ENCODE measurements around the gene PTPRG.

GRCh38 chr3:61872077-61872706, 310.8 kb downstream of the PTPRG start:
- TF ChIP-seq POLR2A (IDR thresholded peaks at IDR 0.05; ENCODE audit: low read depth, low read length): no peak
- TF ChIP-seq, protein P1, sequence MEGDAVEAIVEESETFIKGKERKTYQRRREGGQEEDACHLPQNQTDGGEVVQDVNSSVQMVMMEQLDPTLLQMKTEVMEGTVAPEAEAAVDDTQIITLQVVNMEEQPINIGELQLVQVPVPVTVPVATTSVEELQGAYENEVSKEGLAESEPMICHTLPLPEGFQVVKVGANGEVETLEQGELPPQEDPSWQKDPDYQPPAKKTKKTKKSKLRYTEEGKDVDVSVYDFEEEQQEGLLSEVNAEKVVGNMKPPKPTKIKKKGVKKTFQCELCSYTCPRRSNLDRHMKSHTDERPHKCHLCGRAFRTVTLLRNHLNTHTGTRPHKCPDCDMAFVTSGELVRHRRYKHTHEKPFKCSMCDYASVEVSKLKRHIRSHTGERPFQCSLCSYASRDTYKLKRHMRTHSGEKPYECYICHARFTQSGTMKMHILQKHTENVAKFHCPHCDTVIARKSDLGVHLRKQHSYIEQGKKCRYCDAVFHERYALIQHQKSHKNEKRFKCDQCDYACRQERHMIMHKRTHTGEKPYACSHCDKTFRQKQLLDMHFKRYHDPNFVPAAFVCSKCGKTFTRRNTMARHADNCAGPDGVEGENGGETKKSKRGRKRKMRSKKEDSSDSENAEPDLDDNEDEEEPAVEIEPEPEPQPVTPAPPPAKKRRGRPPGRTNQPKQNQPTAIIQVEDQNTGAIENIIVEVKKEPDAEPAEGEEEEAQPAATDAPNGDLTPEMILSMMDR (IDR thresholded peaks at IDR 0.05; ENCODE audit: extremely low read depth in 1 of 2, insufficient read depth in 1 of 2, low read depth in 1 of 2, low read length in 2 of 2): no peak
- no peak for TF ChIP-seq POLR2AphosphoS5 (IDR thresholded peaks at IDR 0.05; ENCODE audit: insufficient read depth, low read depth, low read length)
- no peak for TF ChIP-seq GATA2 (IDR thresholded peaks at IDR 0.05; ENCODE audit: insufficient read depth, insufficient read length, low read depth, low read length)
- no peak for TF ChIP-seq EZH2 (IDR thresholded peaks at IDR 0.05; ENCODE audit: borderline replicate concordance, low read depth, low read length, severe bottlenecking)
- TF ChIP-seq, protein P2, sequence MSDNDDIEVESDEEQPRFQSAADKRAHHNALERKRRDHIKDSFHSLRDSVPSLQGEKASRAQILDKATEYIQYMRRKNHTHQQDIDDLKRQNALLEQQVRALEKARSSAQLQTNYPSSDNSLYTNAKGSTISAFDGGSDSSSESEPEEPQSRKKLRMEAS (IDR thresholded peaks at IDR 0.05; ENCODE audit: insufficient read depth, insufficient read length): no peak
- TF ChIP-seq MYC (IDR thresholded peaks at IDR 0.05; ENCODE audit: low read depth, low read length): no peak
- no peak for TF ChIP-seq FOS (IDR thresholded peaks at IDR 0.05; ENCODE audit: borderline replicate concordance, insufficient read depth, low read length)
